HEK293T (cell line): ENCODE data around the gene USP22.

Source experiments
- CTCF ChIA-PET: fragments of 350-600 bp; formaldehyde crosslinking; extraction: SDS; loops from one replicate; lab custom pipeline; 2021; ENCODE audit warnings: antibody characterized with exemption, inconsistent platforms; lab: Yijun Ruan, JAX
- POLR2A ChIA-PET: fragments of 350-600 bp; formaldehyde crosslinking; extraction: SDS; loops from one replicate; lab custom pipeline; 2020; ENCODE audit warnings: antibody characterized with exemption, inconsistent platforms; lab: Yijun Ruan, JAX
- DNase-seq: peaks from one replicate; pipeline ENCODE4 v3.0.0; 2012; ENCODE audit warnings: mixed read lengths; ENCODE audit errors: extremely low spot score
- ARNT ChIP-seq: fragments of 450-650 bp; IDR thresholded peaks from 2 replicates; pipeline ENCODE4 v1.6.1; 2017; ENCODE audit warnings: mild to moderate bottlenecking
- BHLHE40 ChIP-seq: fragments of 450-650 bp; IDR thresholded peaks from 2 replicates; pipeline ENCODE4 v1.6.1; 2016; ENCODE audit warnings: mild to moderate bottlenecking, moderate library complexity, borderline replicate concordance
- CTBP1 ChIP-seq: fragments of 450-650 bp; IDR thresholded peaks from 2 replicates; pipeline ENCODE4 v1.6.1; 2016; ENCODE audit warnings: borderline replicate concordance
- ELF4 ChIP-seq: fragments of 450-650 bp; IDR thresholded peaks from 2 replicates; pipeline ENCODE4 v1.6.1; 2017; ENCODE audit warnings: antibody characterized with exemption
- FOXA1 ChIP-seq: fragments of 450-650 bp; IDR thresholded peaks from 2 replicates; pipeline ENCODE4 v1.6.1; 2016; ENCODE audit warnings: mild to moderate bottlenecking
- FOXK2 ChIP-seq: fragments of 450-650 bp; IDR thresholded peaks from 2 replicates; pipeline ENCODE4 v1.6.1; 2016; ENCODE audit warnings: mild to moderate bottlenecking
- FOXM1 ChIP-seq: fragments of 450-650 bp; IDR thresholded peaks from 2 replicates; pipeline ENCODE4 v1.6.1; 2017; ENCODE audit warnings: mild to moderate bottlenecking, borderline replicate concordance
- HDGF ChIP-seq: fragments of 450-650 bp; IDR thresholded peaks from 2 replicates; pipeline ENCODE4 v1.6.1; 2017; ENCODE audit warnings: antibody characterized with exemption, borderline replicate concordance
- L3MBTL2 ChIP-seq: fragments of 450-650 bp; conservative IDR thresholded peaks from 2 replicates; pipeline ENCODE4 v1.6.1; 2016; ENCODE audit warnings: mild to moderate bottlenecking
- LEF1 ChIP-seq: fragments of 450-650 bp; IDR thresholded peaks from 2 replicates; pipeline ENCODE4 v1.6.1; 2017; ENCODE audit warnings: mild to moderate bottlenecking, borderline replicate concordance
- NFRKB ChIP-seq: fragments of 450-650 bp; IDR thresholded peaks from 2 replicates; pipeline ENCODE4 v1.6.1; 2016; ENCODE audit warnings: mild to moderate bottlenecking, moderate library complexity
- SP1 ChIP-seq: fragments of 450-650 bp; IDR thresholded peaks from 2 replicates; pipeline ENCODE4 v1.6.1; 2017
- SUZ12 ChIP-seq: fragments of 450-650 bp; IDR thresholded peaks from 2 replicates; pipeline ENCODE4 v1.6.1; 2016; ENCODE audit warnings: mild to moderate bottlenecking
- TARDBP ChIP-seq: fragments of 450-650 bp; IDR thresholded peaks from 2 replicates; pipeline ENCODE4 v1.6.1; 2016
- ZNF384 ChIP-seq: fragments of 450-650 bp; IDR thresholded peaks from 2 replicates; pipeline ENCODE4 v1.6.1; 2016
- TF ChIP-seq, protein P1 (sequence below): fragments of 450-650 bp; IDR thresholded peaks from 2 replicates; pipeline ENCODE4 v1.6.1; 2016

USP22 gene

DNA sequence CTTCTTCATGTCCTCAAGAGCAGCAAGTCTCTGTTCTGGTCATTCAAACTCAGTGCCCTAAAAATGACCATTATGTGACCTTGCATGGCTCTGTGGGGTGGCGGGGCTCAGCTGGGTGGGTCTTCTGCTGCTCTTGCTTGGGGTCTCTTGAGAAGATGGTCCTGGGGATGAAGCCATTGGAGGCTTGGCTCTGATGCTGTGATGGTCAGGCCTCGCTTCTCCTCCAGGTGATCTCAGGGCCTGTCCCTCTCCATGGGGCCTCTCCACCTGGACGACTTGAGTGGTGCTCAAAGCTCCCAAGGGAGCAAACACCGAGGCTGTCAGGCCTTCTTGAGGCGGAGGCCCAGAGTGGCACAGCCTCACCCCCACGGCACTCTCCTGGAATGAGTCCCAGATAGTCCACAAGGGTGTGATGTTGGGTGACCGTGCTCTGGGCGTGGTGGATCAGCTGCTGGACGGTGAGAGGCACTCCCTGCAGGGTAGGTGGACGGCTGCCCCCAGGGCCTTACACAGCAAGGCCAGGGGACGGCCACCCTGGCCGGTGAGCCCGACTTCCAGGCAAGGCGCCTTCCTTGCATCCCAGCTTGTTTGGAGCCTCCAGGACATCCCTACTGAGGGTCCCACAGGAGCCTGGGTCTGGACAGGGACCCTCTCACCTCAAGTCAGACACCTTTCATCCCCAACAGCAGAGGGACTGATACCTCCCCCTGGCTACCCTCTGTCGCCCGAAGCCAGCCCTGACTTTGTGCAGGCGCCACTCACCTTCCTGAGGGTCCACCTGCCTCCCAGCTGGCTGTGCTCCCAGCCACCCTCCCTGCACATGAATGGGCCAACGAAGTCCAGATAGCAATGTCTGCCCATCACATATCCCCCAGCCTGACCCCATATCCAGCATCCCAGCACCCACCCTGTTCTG is 48.7 kb downstream of the USP22 start:
- DNase-seq: no peak
- POLR2A ChIA-PET: no interaction called here
- no peak for TF ChIP-seq FOXA1
- TF ChIP-seq FOXK2: no peak
- TF ChIP-seq BHLHE40: no peak
- no peak for TF ChIP-seq NFRKB
- TF ChIP-seq L3MBTL2: no peak
- TF ChIP-seq LEF1: no peak
- no peak for TF ChIP-seq HDGF
- TF ChIP-seq, protein P1, sequence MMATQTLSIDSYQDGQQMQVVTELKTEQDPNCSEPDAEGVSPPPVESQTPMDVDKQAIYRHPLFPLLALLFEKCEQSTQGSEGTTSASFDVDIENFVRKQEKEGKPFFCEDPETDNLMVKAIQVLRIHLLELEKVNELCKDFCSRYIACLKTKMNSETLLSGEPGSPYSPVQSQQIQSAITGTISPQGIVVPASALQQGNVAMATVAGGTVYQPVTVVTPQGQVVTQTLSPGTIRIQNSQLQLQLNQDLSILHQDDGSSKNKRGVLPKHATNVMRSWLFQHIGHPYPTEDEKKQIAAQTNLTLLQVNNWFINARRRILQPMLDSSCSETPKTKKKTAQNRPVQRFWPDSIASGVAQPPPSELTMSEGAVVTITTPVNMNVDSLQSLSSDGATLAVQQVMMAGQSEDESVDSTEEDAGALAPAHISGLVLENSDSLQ: no peak
- no peak for TF ChIP-seq ZNF384
- no peak for TF ChIP-seq SP1
- no peak for TF ChIP-seq SUZ12
- TF ChIP-seq TARDBP: no peak
- TF ChIP-seq FOXM1: no peak
- TF ChIP-seq ARNT: no peak
- no peak for TF ChIP-seq CTBP1
- no peak for TF ChIP-seq ELF4
- CTCF ChIA-PET: interaction anchor here (0.6 to 1.9 kb wide), 4 partner anchors 15 to 142 kb away, joined by 3 to 6 read pairs (median 4); no protein-coding TSS in a partner anchor

DNA sequence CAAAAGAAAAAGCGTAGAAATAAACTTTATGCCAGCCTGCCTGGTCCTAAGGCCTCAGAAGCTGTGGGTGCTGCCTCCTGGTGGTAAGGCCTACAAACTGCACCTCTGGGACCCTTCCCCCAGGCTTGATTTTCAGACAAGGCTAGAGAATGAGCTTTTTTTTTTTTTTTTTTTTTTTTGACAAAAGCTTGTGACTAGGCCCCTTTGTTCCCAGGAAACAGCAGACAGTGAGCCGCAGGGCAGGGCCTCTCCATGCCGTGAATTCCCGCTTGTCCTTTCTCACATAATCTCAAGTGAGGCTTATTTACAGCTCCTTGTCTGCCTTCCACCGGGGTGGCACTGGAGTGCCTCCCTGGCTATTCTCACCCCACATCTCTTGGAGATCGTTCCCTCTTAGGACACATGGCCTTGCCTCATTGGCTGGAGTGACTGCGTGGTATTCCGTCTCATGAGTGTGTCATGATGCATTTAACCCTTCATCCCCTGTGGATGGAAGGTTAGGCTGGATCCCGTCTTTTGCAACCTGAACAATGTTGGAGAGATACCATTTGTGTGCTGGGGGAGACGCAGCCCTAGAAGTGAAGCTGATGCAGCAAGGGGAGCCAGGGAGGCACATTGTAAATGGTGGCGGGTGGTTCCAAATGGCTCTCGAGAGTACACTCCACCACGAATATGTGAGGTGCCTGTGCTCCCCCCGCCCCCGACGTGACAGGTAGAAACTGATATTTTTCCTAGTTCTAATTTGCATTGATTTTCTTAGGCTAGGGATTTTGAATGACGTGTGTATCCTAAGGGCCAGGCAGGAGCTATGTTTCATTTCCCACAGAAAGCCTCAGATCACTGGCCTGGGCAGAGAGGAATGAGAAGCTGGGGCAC is 49.6 kb downstream of the USP22 start:
- POLR2A ChIA-PET: no interaction called here
- peak; percentile 86 for DNase-seq
- TF ChIP-seq ZNF384 (peak; percentile 91), CTBP1 (no peak), BHLHE40 (no peak)
- CTCF ChIA-PET: interaction anchor here (0.5 to 1.9 kb wide), 13 partner anchors 8 to 377 kb away, joined by 3 to 7 read pairs (median 4); no protein-coding TSS in a partner anchor

- CTCF ChIA-PET: interaction anchor here (0.5 to 1.9 kb wide), 6 partner anchors 9 to 376 kb away, joined by 3 to 7 read pairs (median 6); no protein-coding TSS in a partner anchor
- no peak for DNase-seq
- POLR2A ChIA-PET: no interaction called here
- TF ChIP-seq ZNF384 (no peak), LEF1 (no peak), L3MBTL2 (no peak), BHLHE40 (no peak), ARNT (no peak), ELF4 (no peak), FOXK2 (no peak), TARDBP (no peak), NFRKB (no peak), FOXM1 (no peak), SUZ12 (no peak), FOXA1 (no peak), SP1 (no peak), CTBP1 (no peak), HDGF (no peak)
- TF ChIP-seq, protein P1: no peak
These were observed 50.4 kb downstream of the USP22 start for GRCh38 chr17:20992416-20992815.

GRCh38 chr17:20991276-20992037 is 51.4 kb downstream of the USP22 start:
- no peak for TF ChIP-seq SP1
- no peak for TF ChIP-seq FOXK2
- TF ChIP-seq CTBP1: no peak
- no peak for TF ChIP-seq FOXM1
- TF ChIP-seq SUZ12: no peak
- TF ChIP-seq LEF1: no peak
- no peak for TF ChIP-seq L3MBTL2
- TF ChIP-seq NFRKB: no peak
- TF ChIP-seq BHLHE40: no peak
- TF ChIP-seq FOXA1: no peak
- no peak for TF ChIP-seq HDGF
- TF ChIP-seq ZNF384: no peak
- TF ChIP-seq, protein P1: no peak
- TF ChIP-seq TARDBP: no peak
- no peak for TF ChIP-seq ELF4
- TF ChIP-seq ARNT: no peak
- POLR2A ChIA-PET: no interaction called here
- CTCF ChIA-PET: no interaction called here
- DNase-seq: no peak

DNA sequence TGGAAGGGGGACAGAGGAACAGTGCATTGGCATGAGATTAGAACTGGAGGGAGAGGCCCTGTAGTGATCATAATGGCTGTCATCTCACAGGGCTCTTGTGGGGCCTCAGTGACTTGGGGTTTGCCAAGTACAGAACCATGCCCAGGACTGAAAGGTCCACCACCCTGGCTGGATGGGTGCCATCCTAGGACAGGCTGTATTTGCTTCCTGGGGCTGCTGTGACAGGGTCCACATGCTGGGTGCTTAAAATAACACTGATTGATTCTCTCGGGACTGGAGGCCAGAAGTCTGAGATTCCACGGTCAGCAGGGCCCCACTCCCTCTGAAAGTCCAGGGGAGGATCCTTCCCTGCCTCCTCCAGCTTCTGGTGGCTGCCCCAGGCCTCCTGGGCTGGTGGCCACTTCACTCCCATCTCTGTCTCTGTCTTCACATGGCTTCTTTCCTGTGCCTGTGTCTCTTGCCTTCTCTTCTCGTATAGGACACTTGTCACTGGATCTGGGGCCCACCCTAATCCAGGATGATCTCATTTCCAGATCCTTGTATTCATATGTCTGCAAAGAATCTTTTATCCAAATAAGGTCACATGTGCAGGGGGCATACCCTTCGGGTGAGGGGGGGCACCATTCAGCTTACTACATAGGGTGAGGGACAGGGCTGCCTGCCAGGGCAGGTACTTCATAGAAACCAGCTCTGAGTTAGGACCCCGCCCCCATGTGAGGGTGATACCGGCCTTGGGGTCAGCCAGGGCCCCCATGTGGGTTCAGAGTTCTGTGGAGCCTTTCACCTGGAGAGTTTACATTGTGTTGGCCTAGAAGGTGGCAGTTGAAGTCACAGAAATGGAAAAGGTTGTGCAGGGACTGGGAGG is 52.6 kb downstream of the USP22 start:
- ChIA-PET POLR2A (no interaction called here), CTCF (no interaction called here)
- no peak for DNase-seq
- no peak for TF ChIP-seq ARNT
- no peak for TF ChIP-seq LEF1
- TF ChIP-seq, protein P1: no peak
